WTC11 (cell line): ENCODE data around the gene SSH2.

ENCODE experiments used
- CTCF ChIP-seq: fragments of 200-600 bp; IDR thresholded peaks from 2 replicates; pipeline ENCODE4 v1.8.0; 2022; ENCODE audit warnings: antibody characterized with exemption
- NFE2L1 ChIP-seq: sonication (generic); formaldehyde crosslinking; IDR thresholded peaks from 2 replicates; pipeline ENCODE4 v1.8.1; 2023; ENCODE audit warnings: missing genetic modification reagents

- TF ChIP-seq NFE2L1 (CRISPR knock-in tag) (no peak), CTCF (no peak)
Measured at GRCh38 chr17:29659155-29659554, 270.9 kb downstream of the SSH2 start.
